ENCODE data around the gene CDON.

The CDON gene

DNA sequence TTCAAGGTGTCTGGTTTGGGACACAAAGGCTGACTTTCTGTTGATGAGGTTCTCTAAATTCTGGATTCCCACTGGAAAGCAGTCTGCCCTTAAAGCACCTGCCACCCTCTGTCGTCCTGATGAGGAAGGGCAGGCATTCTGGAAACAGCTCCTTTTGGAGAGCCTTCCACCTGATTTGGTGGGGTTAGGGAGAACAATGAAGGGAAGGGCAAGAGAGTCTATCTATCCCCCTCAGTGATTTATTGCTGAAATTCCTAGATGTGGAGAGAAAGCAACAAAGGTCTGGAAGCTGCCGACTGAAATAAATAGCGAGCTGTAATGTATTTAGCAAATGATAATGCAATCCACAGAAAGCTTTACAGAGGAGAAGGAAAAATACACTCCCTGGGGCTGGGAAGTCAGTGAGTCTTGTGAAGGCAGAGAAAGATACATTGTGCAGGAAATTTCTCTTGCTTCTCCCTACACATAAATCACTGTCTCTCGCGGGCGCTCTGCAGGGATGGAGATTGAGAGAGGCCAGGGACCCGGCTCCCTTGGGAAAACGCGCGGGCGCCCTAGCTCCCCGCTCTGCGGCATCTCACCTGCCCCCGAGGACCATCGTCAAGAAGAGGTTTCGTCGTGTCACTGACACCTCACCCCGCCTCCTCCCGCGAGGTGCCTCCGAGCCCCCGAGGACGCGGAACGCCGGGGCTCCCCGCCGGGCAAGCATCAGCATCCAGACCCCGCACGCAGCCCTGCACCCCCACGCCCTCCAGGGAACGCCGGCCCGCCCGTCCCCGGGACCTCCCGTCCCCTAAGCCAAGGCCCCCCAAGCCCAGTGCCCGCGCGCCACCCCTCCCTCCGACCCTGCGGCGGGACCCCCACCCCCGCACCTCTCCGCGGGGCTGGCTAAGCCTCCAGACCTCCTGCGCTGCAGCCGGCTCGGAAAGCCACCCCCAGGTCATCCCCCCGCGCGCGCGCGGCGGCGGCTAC lies 673 bp downstream of the CDON start:
- no peaks in the 10 kb centered on the region for H3K4me1 ChIP-seq (ENCODE audit: control insufficient read depth, insufficient read depth, low read length, poor library complexity, severe bottlenecking)
- H3K4me3 ChIP-seq (ENCODE audit: extremely low read depth, insufficient read depth, low read length, poor library complexity, severe bottlenecking), result peak overlapping the region; percentile 66
- no peaks in the 10 kb centered on the region for H3K36me3 ChIP-seq (ENCODE audit: control insufficient read depth, insufficient read depth, low read length)
- H3K9me3 ChIP-seq (ENCODE audit: control insufficient read depth, low read length), result no peaks in the 10 kb centered on the region
- H3K27ac ChIP-seq (ENCODE audit: low read depth, low read length, severe bottlenecking), result no peak overlapping the region
- WGBS, 2 experiments (ENCODE audit: insufficient coverage in 2 of 2), result 1% methylated on average over 25 to 26 of the region's 57 CpGs

DNA sequence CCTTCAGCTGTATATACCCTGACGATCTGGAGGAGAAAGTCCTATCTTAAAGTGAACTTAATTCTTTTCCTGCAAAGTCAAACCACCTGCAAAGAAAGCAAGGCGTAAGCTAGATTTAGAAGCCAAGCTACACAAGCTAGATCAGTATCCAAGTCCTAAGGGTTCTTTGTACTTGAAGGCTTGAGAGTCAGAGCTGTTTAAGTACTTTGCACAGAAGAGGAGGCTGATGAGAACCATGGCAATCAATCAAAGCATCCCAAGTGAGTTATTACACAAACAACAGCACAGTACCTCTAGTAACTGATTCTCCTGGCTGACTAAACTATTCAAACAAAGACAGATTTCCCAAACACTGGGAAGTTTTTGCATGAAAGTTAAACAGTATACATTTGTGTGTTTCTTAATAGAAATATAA lies 1.9 kb downstream of the CDON start:
- Histone ChIP-seq H3K9me3 (ENCODE audit: control insufficient read depth, low read length) (no peaks in the 10 kb centered on the region), H3K27ac (ENCODE audit: low read depth, low read length, severe bottlenecking) (peak overlapping the region; percentile 7), H3K4me1 (ENCODE audit: control insufficient read depth, insufficient read depth, low read length, poor library complexity, severe bottlenecking) (no peaks in the 10 kb centered on the region), H3K36me3 (ENCODE audit: control insufficient read depth, insufficient read depth, low read length) (no peaks in the 10 kb centered on the region), H3K4me3 (ENCODE audit: extremely low read depth, insufficient read depth, low read length, poor library complexity, severe bottlenecking) (no peak overlapping the region)
- no CpG with 5 or more reads among the region's 2 CpGs for WGBS, 2 experiments (ENCODE audit: insufficient coverage in 2 of 2)

DNA sequence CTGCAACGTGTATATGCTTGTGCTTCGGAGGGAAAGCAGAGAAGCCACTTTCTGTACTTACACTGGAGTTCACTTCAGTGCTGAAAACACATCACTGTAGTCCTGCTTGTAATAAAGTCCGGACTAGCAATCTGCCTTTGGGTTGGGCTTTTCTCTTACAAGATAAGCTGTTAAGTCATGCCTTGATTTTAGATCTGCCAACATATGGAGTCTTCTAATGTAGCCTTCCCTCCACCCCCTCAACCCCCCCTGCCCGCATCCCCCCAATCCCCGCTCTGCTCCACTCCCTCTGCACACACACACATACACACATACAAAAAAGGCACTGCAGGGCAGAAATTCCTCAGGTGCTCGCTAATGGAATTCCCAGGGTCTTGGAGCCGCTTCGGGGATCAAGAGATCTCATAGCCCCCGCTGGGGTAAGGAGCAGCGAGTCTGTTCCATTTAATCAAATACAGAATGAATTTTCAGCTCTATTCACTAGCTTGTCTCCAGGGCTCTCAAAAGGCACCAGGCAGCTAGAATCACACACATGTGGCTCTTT lies 3.4 kb downstream of the CDON start:
- no peaks in the 10 kb centered on the region for H3K9me3 ChIP-seq (ENCODE audit: control insufficient read depth, low read length)
- H3K27ac ChIP-seq (ENCODE audit: low read depth, low read length, severe bottlenecking), result no peak overlapping the region
- no peaks in the 10 kb centered on the region for H3K36me3 ChIP-seq (ENCODE audit: control insufficient read depth, insufficient read depth, low read length)
- H3K4me1 ChIP-seq (ENCODE audit: control insufficient read depth, insufficient read depth, low read length, poor library complexity, severe bottlenecking), result no peaks in the 10 kb centered on the region
- 37% methylated on average over 6 to 8 of the region's 10 CpGs for WGBS, 2 experiments (ENCODE audit: insufficient coverage in 2 of 2)
- no peak overlapping the region for H3K4me3 ChIP-seq (ENCODE audit: extremely low read depth, insufficient read depth, low read length, poor library complexity, severe bottlenecking)

DNA sequence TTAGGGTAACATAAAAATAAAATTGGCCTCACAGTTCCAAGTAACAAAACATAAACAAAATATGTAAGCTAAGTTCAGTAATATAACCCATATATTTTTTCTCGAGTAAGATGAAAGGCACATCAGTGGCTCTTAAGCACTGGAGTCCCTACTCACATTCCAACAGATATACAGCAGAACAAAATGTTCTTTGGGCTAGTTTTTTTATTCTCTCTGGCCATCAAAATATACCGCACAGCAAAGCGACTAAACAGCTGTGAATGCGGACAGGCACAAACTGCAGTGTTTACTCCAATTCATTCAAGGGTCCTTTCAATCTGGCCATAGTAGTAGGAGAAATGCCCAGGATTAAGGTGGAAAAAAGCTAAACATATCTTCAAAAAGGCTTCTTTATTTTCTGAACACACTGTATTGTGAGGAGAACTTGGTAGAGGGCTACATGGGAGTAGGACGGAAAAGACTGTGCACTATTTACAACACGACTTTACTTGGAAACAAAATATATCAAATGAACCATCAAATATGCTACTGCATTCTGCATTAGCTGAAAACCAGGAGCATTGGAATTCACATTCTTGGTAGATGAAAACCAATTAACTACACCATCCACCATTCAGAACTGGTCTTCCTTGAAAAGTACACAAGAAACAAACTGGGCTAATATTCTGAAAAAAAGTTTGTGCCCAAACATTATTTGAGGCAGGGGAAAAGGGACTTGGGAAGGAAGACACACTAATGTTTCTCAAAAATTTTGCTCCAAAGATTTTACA lies 4.4 kb downstream of the CDON start:
- H3K9me3 ChIP-seq (ENCODE audit: control insufficient read depth, low read length), result no peaks in the 10 kb centered on the region
- H3K4me3 ChIP-seq (ENCODE audit: extremely low read depth, insufficient read depth, low read length, poor library complexity, severe bottlenecking), result no peak overlapping the region
- 93 to 94% methylated on average over 4 to 5 of the region's 6 CpGs for WGBS, 2 experiments (ENCODE audit: insufficient coverage in 2 of 2)
- no peaks in the 10 kb centered on the region for H3K36me3 ChIP-seq (ENCODE audit: control insufficient read depth, insufficient read depth, low read length)
- H3K4me1 ChIP-seq (ENCODE audit: control insufficient read depth, insufficient read depth, low read length, poor library complexity, severe bottlenecking), result no peaks in the 10 kb centered on the region
- no peak overlapping the region for H3K27ac ChIP-seq (ENCODE audit: low read depth, low read length, severe bottlenecking)

DNA sequence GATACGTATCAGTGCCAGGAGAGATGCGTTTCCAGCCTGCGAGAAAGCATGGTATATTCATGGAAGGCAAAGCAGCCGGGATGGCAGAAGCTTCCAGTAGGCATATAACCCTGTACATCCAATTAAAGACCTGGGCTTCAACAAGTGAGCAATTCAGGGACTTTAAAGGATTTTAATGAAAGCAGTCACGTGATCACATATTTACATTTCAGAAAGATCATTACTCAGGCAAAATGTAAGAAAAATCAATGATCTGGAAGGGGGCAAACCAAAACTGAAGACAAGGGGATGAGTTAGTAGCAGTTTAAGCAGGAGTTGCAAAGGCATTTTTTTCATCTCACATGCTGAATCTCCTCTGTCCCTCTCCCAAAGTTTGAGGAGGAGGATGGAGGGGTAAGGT lies 7.8 kb downstream of the CDON start:
- WGBS, 2 experiments (ENCODE audit: insufficient coverage in 2 of 2), result 90% methylated on average over 4 of the region's 5 CpGs; no CpG with 5 or more reads in 1 of the 2 experiments
- H3K27ac ChIP-seq (ENCODE audit: low read depth, low read length, severe bottlenecking), result no peak overlapping the region
- H3K4me1 ChIP-seq (ENCODE audit: control insufficient read depth, insufficient read depth, low read length, poor library complexity, severe bottlenecking), result no peaks in the 10 kb centered on the region
- H3K36me3 ChIP-seq (ENCODE audit: control insufficient read depth, insufficient read depth, low read length), result no peaks in the 10 kb centered on the region
- H3K9me3 ChIP-seq (ENCODE audit: control insufficient read depth, low read length), result no peaks in the 10 kb centered on the region
- no peak overlapping the region for H3K4me3 ChIP-seq (ENCODE audit: extremely low read depth, insufficient read depth, low read length, poor library complexity, severe bottlenecking)

DNA sequence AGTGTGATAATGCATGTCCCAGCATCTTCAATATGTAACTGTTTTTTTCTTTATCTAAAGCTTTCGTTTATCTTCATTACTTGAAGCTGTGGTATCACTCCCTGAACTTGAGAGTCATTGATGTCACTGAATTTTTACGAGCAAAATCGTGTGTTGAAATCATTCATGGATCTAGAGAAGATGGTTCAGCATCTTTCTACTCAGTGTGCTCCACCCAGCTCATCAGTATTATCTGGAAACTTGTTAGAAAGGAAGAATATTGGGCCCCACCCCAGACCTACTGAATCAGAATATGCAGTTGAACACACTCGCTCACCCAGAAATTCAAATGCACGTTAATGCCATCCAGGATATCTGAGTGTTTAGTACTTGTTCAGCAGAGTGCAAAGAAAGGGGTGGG lies 8.3 kb downstream of the CDON start:
- no peaks in the 10 kb centered on the region for H3K9me3 ChIP-seq (ENCODE audit: control insufficient read depth, low read length)
- 100% methylated on average over 3 to 4 of the region's 5 CpGs for WGBS, 2 experiments (ENCODE audit: insufficient coverage in 2 of 2)
- H3K4me1 ChIP-seq (ENCODE audit: control insufficient read depth, insufficient read depth, low read length, poor library complexity, severe bottlenecking), result no peaks in the 10 kb centered on the region
- H3K27ac ChIP-seq (ENCODE audit: low read depth, low read length, severe bottlenecking), result no peak overlapping the region
- no peak overlapping the region for H3K4me3 ChIP-seq (ENCODE audit: extremely low read depth, insufficient read depth, low read length, poor library complexity, severe bottlenecking)
- H3K36me3 ChIP-seq (ENCODE audit: control insufficient read depth, insufficient read depth, low read length), result no peaks in the 10 kb centered on the region

DNA sequence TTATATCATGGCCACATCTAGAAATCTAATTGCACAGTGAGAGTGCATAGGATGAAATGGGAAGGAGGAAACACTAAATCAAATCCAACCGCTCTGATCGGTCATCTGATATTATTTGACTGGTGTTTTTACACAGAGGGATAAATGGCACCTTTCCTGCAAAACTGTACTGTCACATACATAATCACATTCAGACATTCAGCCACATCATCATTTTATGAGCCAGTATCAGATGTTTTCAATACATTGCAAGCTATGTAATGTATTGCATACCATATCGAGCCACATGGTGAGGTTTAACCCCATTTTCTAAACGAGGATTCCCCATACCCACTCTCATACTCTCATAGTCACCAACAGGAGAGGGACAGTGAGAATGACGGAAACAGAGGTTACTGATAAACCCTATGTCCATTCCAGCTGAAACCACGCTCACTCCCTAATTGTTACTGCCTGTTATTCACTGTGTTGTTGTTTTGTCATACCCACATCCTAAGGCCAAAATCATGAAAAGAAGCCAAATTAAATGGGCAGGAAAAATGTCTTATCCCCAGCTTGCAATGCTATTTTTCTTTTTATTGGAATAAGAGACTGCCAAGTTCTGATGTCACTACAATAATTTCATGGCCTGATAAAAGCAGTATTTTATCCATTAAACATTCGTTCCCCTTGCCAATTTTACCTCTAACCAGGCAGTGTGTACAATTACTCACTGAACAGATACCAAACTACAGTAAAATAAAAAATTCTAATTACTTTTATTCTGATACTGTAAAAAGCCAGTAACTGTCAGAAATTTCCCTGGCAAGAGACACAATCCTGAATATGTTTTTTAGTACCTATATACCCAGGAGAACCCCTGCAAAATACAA lies 9.0 kb downstream of the CDON start:
- H3K4me1 ChIP-seq (ENCODE audit: control insufficient read depth, insufficient read depth, low read length, poor library complexity, severe bottlenecking), result no peaks in the 10 kb centered on the region
- H3K27ac ChIP-seq (ENCODE audit: low read depth, low read length, severe bottlenecking), result no peak overlapping the region
- no peaks in the 10 kb centered on the region for H3K9me3 ChIP-seq (ENCODE audit: control insufficient read depth, low read length)
- no peak overlapping the region for H3K4me3 ChIP-seq (ENCODE audit: extremely low read depth, insufficient read depth, low read length, poor library complexity, severe bottlenecking)
- WGBS, 2 experiments (ENCODE audit: insufficient coverage in 2 of 2), result 88 to 90% methylated on average over 1 to 2 of the region's 7 CpGs
- H3K36me3 ChIP-seq (ENCODE audit: control insufficient read depth, insufficient read depth, low read length), result no peaks in the 10 kb centered on the region

DNA sequence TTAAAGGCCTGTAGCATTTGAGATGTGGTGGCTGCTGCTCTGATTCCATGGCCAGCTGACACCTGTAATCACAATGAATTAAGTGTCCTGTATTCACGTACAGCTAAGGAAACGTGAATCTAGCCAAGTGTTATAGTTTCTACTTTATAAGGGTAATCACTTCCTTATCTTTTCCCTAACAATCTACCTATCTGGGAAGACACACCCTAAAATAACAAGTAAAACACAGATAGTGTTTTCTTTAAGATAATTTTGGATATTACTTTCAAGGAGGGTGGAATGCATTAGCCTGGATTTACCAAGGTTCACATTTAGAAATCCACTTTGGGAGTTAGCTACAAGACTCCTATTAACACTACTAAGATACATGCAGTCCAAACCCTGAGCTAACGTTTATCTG lies 11.5 kb downstream of the CDON start:
- Histone ChIP-seq H3K36me3 (ENCODE audit: control insufficient read depth, insufficient read depth, low read length) (no peaks in the 10 kb centered on the region), H3K9me3 (ENCODE audit: control insufficient read depth, low read length) (no peaks in the 10 kb centered on the region), H3K4me1 (ENCODE audit: control insufficient read depth, insufficient read depth, low read length, poor library complexity, severe bottlenecking) (no peaks in the 10 kb centered on the region), H3K27ac (ENCODE audit: low read depth, low read length, severe bottlenecking) (no peak overlapping the region), H3K4me3 (ENCODE audit: extremely low read depth, insufficient read depth, low read length, poor library complexity, severe bottlenecking) (no peak overlapping the region)
- WGBS, 2 experiments (ENCODE audit: insufficient coverage in 2 of 2), result 90% methylated on average over 1 of the region's 3 CpGs; no CpG with 5 or more reads in 1 of the 2 experiments

DNA sequence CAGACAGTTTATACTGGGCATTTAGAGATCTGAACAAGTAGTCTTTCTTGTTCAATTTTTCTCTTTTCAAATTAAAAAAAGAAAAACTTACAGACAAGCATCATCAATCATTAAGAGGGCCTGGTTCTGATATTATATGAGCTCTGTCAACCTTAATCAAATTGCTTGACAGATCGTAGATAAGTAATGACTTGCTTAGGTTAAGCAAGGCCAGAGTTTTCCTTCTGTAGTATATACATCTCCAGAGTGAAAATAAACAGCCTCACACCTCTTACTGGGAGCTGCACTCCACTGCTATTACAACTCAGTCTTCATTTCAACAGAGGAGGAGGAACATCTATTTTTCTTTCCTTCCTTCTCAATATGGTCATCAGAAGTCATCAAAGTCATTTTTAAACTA lies 13.5 kb downstream of the CDON start:
- no peaks in the 10 kb centered on the region for H3K36me3 ChIP-seq (ENCODE audit: control insufficient read depth, insufficient read depth, low read length)
- no peaks in the 10 kb centered on the region for H3K4me1 ChIP-seq (ENCODE audit: control insufficient read depth, insufficient read depth, low read length, poor library complexity, severe bottlenecking)
- WGBS, 2 experiments (ENCODE audit: insufficient coverage in 2 of 2), result 83% methylated on average over 1 of the region's 1 CpG; no CpG with 5 or more reads in 1 of the 2 experiments
- no peak overlapping the region for H3K27ac ChIP-seq (ENCODE audit: low read depth, low read length, severe bottlenecking)
- H3K4me3 ChIP-seq (ENCODE audit: extremely low read depth, insufficient read depth, low read length, poor library complexity, severe bottlenecking), result no peak overlapping the region
- no peaks in the 10 kb centered on the region for H3K9me3 ChIP-seq (ENCODE audit: control insufficient read depth, low read length)

DNA sequence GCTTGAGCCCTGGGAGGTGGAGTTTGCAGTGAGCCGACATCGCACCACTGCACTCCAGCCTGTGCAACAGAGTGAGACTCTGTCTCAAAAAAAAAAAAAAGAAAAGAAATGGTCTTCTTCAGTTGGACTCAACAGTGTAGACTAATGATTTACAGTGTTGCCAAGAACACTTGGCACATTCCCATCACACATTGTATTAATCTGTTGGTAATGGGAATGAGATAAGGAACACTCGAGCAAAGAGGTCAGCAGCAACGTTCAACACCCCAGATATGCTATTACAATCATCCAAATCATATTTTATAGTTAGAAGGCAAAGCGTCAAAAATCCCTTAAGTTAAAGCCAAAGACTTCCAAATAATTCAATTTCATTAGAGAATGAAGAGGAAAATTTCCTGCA lies 14.5 kb downstream of the CDON start:
- no CpG with 5 or more reads among the region's 5 CpGs for WGBS, 2 experiments (ENCODE audit: insufficient coverage in 2 of 2)
- no peak overlapping the region for H3K4me3 ChIP-seq (ENCODE audit: extremely low read depth, insufficient read depth, low read length, poor library complexity, severe bottlenecking)
- H3K4me1 ChIP-seq (ENCODE audit: control insufficient read depth, insufficient read depth, low read length, poor library complexity, severe bottlenecking), result no peaks in the 10 kb centered on the region
- H3K27ac ChIP-seq (ENCODE audit: low read depth, low read length, severe bottlenecking), result no peak overlapping the region
- H3K9me3 ChIP-seq (ENCODE audit: control insufficient read depth, low read length), result no peaks in the 10 kb centered on the region
- no peaks in the 10 kb centered on the region for H3K36me3 ChIP-seq (ENCODE audit: control insufficient read depth, insufficient read depth, low read length)

All from mesodermal cell (in vitro differentiated cells).